ENCODE measurements around the gene ZNF560. TPM values are rescaled to one million over a fixed set of nuclear protein-coding genes. Genes with fewer than 3 reads are reported as not detected.

Gene ZNF560
- total and polyA plus RNA-seq, 10 of the 15 experiments (the other 5 are each of a cell fraction or from before 2014, with no cell fraction given): 0.03 to 0.16 (median 0.10) TPM; not detected in 4

DNA sequence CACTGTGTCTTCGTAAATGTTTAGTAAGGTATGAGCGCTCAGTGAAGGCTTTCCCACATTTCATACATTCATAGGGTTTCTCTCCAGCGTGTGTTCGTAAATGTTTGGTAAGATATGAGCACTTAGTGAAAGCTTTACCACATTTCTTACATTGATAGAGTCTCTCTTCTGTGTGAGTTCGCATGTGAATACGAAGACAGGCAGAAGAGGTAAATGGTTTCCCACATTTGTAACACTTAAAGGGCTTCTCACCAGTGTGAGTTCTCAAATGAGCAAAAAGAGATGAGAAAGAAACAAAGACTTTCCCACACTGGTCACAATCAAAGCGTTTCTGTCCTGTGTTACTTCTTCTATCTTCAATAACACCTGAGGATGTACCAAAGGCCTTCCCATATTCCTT is 31.3 kb downstream of the ZNF560 start:
- WGBS (ENCODE audit: insufficient coverage, insufficient replicate concordance, low lambda C conversion rate, missing lambda C conversion rate): 27% methylated on average over 7 of the region's 7 CpGs
- CTCF ChIA-PET: no interaction called here
- Histone ChIP-seq H3K27ac (ENCODE audit: control insufficient read depth, insufficient read depth) (no peak overlapping the region), H3K4me3 (no peak overlapping the region), H2AFZ (ENCODE audit: control insufficient read depth, low read depth, low read length) (no peak overlapping the region), H4K20me1 (ENCODE audit: control insufficient read depth, insufficient read depth) (no peaks in the 10 kb centered on the region), H3K9ac (ENCODE audit: control insufficient read depth, insufficient read depth, low read length) (no peak overlapping the region), H3K79me2 (ENCODE audit: control insufficient read depth, insufficient read depth, low read length) (no peaks in the 10 kb centered on the region), H3K27me3 (replicated peaks in 1 of 2; ENCODE audit: control insufficient read depth in 2 of 2, insufficient read depth in 2 of 2, low read length in 1 of 2) (no peaks in the 10 kb centered on the region), H3K36me3 (ENCODE audit: control insufficient read depth in 2 of 2, insufficient read depth in 2 of 2, low read length in 1 of 2) (no peaks in the 10 kb centered on the region), H3K4me2 (ENCODE audit: control insufficient read depth, insufficient read depth) (no peak overlapping the region), H3K4me1 (ENCODE audit: control insufficient read depth, insufficient read depth, low read length) (no peaks in the 10 kb centered on the region), H3K9me3 (replicated peaks; ENCODE audit: control insufficient read depth, insufficient read depth, low read length) (peaks cover 6% of the 10 kb centered on the region; the same call in 2 of the 3 replicates)
- RAD21 ChIA-PET (ENCODE audit: unreplicated experiment): no interaction called here
- SMC1A ChIA-PET (ENCODE audit: uncharacterized antibody, unreplicated experiment): no interaction called here
- ATAC-seq: no peak
- DNase-seq (ENCODE audit: low read depth, low spot score): no peak
- no peak for TF ChIP-seq NR2C2 (IDR thresholded peaks at IDR 0.05; ENCODE audit: borderline replicate concordance, control insufficient read depth, insufficient read length, low read depth)
- no peak for TF ChIP-seq BHLHE40 (IDR thresholded peaks at IDR 0.05; ENCODE audit: borderline replicate concordance in 1 of 2, low read depth in 2 of 2, low read length in 1 of 2)
- no peak for TF ChIP-seq HDGF (IDR thresholded peaks at IDR 0.05)
- TF ChIP-seq RBBP5 (conservative IDR thresholded peaks at IDR 0.05): no peak
- no peak for TF ChIP-seq NFXL1 (IDR thresholded peaks at IDR 0.05; ENCODE audit: borderline replicate concordance)
- TF ChIP-seq SREBF1 (IDR thresholded peaks at IDR 0.05; ENCODE audit: low read length): no peak
- no peak for TF ChIP-seq MYC (IDR thresholded peaks at IDR 0.05; ENCODE audit: insufficient read depth, insufficient read length, insufficient replicate concordance, low read length, severe bottlenecking)
- TF ChIP-seq CHD4 (IDR thresholded peaks at IDR 0.05): no peak
- no peak for TF ChIP-seq ASH2L (IDR thresholded peaks at IDR 0.05; ENCODE audit: borderline replicate concordance, low read depth)
- no peak for TF ChIP-seq CEBPB (IDR thresholded peaks at IDR 0.05; ENCODE audit: borderline replicate concordance in 1 of 2, low read depth in 2 of 2, low read length in 2 of 2)
- TF ChIP-seq SPI1 (IDR thresholded peaks at IDR 0.05; ENCODE audit: borderline replicate concordance, insufficient read depth, low read depth, low read length): no peak
- TF ChIP-seq USF1 (IDR thresholded peaks at IDR 0.05; ENCODE audit: borderline replicate concordance, extremely low read length, insufficient read depth, low read depth, low read length): no peak
- no peak for TF ChIP-seq E2F4 (IDR thresholded peaks at IDR 0.05; ENCODE audit: low read depth, low read length)
- TF ChIP-seq USF2 (IDR thresholded peaks at IDR 0.05; ENCODE audit: borderline replicate concordance, low read depth, low read length): no peak
- no peak for TF ChIP-seq EZH2 (IDR thresholded peaks at IDR 0.05; ENCODE audit: borderline replicate concordance, control insufficient read depth, low read depth, low read length)
- FAIRE-seq: no peak
- in situ Hi-C loops (cut with MboI) (no loop called here), intact Hi-C loops (cut with micrococcal nuclease; ENCODE audit: unreplicated experiment) (no loop called here)
- POLR2A ChIA-PET: no interaction called here
- no TSS peak for BruUV-seq (replicated peaks)

Data from GM12878 (cell line).